ENCODE data around the gene TCF7L2.

TCF7L2 gene

GRCh38 chr10:113068178-113068890, 118.3 kb downstream of the TCF7L2 start:
- Mint-ChIP-seq H3K27ac (no peak overlapping the region), H3K36me3 (ENCODE audit: low read depth) (no peaks in the 10 kb centered on the region), H3K4me3 (no peak overlapping the region), H3K27me3 (no peaks in the 10 kb centered on the region), H3K4me1 (ENCODE audit: low read depth) (no peaks in the 10 kb centered on the region), H3K9me3 (no peaks in the 10 kb centered on the region)
- no peak for DNase-seq

GRCh38 chr10:113069595-113069994, 119.5 kb downstream of the TCF7L2 start:
- no peaks in the 10 kb centered on the region for H3K36me3 Mint-ChIP-seq (ENCODE audit: low read depth)
- no peaks in the 10 kb centered on the region for H3K27me3 Mint-ChIP-seq
- no peaks in the 10 kb centered on the region for H3K9me3 Mint-ChIP-seq
- DNase-seq = no peak
- H3K4me1 Mint-ChIP-seq (ENCODE audit: low read depth) = no peaks in the 10 kb centered on the region
- H3K4me3 Mint-ChIP-seq = no peak overlapping the region
- no peak overlapping the region for H3K27ac Mint-ChIP-seq

DNA sequence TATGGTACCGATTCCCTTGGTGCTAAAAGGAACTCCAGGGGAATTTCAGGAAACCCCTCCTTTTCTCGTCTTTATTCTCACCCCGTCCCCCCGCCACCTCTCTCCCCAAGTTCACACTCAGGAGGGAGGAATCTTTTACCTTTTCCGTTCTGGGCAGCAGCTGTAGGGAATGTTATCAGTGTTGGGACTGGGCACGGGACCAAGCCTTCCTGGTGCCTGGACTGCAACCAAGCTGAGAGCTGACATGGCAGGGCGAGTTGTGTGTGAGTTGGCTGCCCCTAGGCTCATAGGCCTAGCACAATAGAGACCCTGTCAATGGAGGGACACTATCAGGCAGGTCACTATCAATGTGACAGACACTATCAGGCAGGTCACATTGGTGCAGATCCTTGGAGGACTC, 121.4 kb downstream of the TCF7L2 start:
- no peaks in the 10 kb centered on the region for H3K4me1 Mint-ChIP-seq (ENCODE audit: low read depth)
- H3K4me3 Mint-ChIP-seq = no peak overlapping the region
- H3K9me3 Mint-ChIP-seq = no peaks in the 10 kb centered on the region
- H3K27me3 Mint-ChIP-seq = no peaks in the 10 kb centered on the region
- H3K27ac Mint-ChIP-seq = no peak overlapping the region
- no peaks in the 10 kb centered on the region for H3K36me3 Mint-ChIP-seq (ENCODE audit: low read depth)
- DNase-seq = no peak

DNA sequence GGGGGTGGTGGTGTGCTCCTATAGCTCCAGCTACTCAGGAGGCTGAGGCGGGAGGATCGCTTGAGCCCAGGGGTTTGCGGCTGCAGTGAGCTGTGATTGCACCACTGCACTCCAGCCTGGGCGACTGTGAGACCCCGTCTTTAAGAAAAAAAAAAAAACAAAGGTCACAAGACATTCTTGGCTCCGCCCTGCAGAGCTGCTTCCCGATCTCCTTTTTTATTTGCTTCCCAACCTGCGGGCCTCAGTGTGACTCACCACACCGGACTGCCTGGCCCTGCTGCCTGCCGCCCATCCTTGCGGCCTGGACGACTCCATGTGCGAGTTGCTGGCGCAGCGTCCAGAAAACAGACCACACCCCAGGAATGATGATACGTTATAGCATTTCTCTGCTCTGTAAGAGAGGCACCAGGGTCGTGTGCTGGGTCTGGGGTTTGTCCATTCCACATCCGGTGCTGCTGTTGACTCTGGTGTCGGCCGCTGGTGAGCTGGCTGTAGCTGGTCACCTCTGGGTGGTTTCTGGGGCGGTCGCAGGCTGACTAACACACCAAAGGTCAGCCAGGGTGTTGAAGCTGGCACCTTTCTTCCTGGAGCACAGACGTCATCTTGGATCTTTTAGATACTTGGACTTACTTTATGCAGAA, 123.6 kb downstream of the TCF7L2 start:
- Mint-ChIP-seq H3K27me3 (no peaks in the 10 kb centered on the region), H3K4me3 (no peak overlapping the region), H3K9me3 (no peaks in the 10 kb centered on the region), H3K27ac (no peak overlapping the region), H3K4me1 (ENCODE audit: low read depth) (no peaks in the 10 kb centered on the region), H3K36me3 (ENCODE audit: low read depth) (no peaks in the 10 kb centered on the region)
- no peak for DNase-seq

DNA sequence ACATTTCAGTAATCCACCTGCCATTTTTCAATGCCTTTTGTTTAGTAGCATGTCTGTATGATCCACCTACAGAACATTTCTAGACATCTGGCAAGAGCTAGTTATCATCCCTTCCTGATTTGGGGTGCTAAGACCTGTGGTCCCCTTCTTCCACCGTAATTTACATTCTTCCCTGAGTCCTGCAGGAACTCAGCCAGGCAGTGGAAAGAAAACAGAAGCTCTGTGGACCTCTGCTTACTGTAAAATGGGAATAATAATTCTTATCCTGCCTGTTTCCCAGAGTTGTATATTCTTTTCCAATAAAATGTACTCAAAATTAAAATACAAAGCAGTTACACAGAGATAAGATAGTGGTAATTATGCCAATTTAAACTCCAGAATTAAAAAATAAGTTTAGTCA, 126.9 kb downstream of the TCF7L2 start:
- no peaks in the 10 kb centered on the region for H3K4me1 Mint-ChIP-seq (ENCODE audit: low read depth)
- no peaks in the 10 kb centered on the region for H3K36me3 Mint-ChIP-seq (ENCODE audit: low read depth)
- no peaks in the 10 kb centered on the region for H3K9me3 Mint-ChIP-seq
- H3K27ac Mint-ChIP-seq = no peak overlapping the region
- no peak for DNase-seq
- H3K27me3 Mint-ChIP-seq = no peaks in the 10 kb centered on the region
- H3K4me3 Mint-ChIP-seq = no peak overlapping the region

DNA sequence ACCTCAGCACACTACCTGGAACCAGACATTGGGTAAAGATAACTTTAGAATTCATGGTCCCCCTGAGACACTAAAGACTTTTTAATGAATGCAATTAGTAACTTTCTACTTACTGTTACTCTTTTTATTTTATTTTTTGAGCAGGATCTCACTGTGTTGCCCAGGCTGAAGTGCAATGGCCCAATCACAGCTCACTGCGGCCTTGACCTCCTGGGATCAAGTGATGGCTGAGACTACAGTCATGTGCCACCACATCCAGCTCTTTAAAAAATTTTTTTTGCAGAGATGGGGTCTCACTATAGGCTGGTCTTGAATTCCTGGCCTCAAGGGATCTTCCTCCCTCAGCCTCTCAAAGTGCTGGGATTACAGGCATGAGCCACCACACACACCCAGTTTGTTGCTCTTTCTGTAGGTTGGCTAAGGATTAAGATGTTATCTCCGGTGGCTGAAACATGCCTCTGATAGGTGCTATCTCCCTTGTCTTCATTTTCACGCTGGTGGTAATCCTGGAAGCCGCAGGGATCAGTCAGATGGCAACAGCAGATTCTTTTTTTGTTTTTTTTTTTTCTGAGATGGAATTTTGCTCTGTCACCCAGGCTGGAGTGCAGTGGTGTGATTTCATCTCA, 128.3 kb downstream of the TCF7L2 start:
- Mint-ChIP-seq H3K4me1 (ENCODE audit: low read depth) (no peaks in the 10 kb centered on the region), H3K36me3 (ENCODE audit: low read depth) (no peaks in the 10 kb centered on the region), H3K27ac (no peak overlapping the region), H3K4me3 (no peak overlapping the region), H3K27me3 (no peaks in the 10 kb centered on the region), H3K9me3 (no peaks in the 10 kb centered on the region)
- DNase-seq = no peak

DNA sequence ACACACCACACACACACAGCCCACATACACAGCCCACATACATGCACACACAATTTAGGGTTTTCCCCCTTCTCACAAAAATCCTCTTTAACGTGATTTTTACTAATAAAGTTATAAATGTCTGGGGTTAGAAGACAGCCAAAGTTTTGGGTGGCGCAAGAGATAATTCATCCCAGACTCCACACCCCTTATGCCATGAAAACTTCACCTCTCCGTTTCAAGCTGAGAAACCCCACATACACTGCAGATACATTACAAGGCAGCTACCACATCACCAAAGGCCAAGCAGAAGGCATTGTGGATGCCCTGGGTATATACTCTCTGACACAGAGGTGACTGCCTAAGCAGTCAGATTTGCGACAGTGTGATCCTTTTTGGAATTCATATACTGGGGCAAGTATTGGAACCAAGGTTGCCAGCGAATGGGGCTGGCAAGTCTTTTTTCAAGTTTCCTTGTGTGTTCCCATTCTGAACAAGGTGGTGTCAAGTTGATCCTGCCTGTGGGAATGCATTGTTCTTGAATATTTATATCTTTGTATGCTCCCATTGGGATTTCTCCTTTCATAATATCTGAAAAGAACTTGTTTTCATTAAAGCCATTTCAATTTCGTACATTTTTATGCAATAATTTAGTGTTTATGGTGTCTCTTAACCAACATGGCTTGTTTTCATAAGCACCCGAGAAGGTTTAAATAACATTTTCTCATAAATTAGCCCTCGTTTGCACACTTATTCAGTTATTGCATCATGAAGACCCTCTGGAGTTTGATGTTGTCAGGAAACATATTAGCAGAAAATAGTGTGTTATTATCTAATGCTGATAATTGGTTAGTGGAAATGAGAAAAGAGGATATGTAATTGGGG, 130.2 kb downstream of the TCF7L2 start:
- Mint-ChIP-seq H3K27me3 (no peaks in the 10 kb centered on the region), H3K36me3 (ENCODE audit: low read depth) (no peaks in the 10 kb centered on the region), H3K4me1 (ENCODE audit: low read depth) (no peaks in the 10 kb centered on the region), H3K9me3 (no peaks in the 10 kb centered on the region), H3K4me3 (no peak overlapping the region), H3K27ac (no peak overlapping the region)
- DNase-seq = no peak

- Mint-ChIP-seq H3K27ac (no peak overlapping the region), H3K36me3 (ENCODE audit: low read depth) (no peaks in the 10 kb centered on the region), H3K9me3 (no peaks in the 10 kb centered on the region), H3K4me3 (no peak overlapping the region), H3K4me1 (ENCODE audit: low read depth) (no peaks in the 10 kb centered on the region), H3K27me3 (no peaks in the 10 kb centered on the region)
- no peak for DNase-seq
These were observed 130.8 kb downstream of the TCF7L2 start for GRCh38 chr10:113080925-113081229.

DNA sequence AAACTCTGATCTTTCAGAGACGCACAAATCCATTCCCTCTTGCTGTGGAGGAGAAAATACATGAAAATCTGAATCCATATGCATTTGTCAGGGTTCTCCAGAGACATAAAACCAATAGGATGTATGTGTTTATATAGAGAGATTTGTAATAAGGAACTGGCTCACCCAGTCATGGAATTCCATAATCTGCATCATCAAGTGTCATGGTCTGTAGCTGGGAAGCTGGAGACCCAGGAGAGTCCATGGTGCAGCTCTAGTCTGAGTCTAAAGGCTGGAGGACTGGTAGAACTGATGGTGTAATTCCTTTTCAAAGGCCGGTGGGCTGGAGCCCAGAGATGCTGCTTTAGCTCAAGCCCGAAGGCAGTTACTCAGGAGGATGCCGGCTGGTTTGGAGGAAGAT, 134.0 kb downstream of the TCF7L2 start:
- H3K27me3 Mint-ChIP-seq = no peaks in the 10 kb centered on the region
- no peaks in the 10 kb centered on the region for H3K9me3 Mint-ChIP-seq
- no peak for DNase-seq
- no peaks in the 10 kb centered on the region for H3K36me3 Mint-ChIP-seq (ENCODE audit: low read depth)
- no peak overlapping the region for H3K4me3 Mint-ChIP-seq
- no peaks in the 10 kb centered on the region for H3K4me1 Mint-ChIP-seq (ENCODE audit: low read depth)
- no peak overlapping the region for H3K27ac Mint-ChIP-seq

DNA sequence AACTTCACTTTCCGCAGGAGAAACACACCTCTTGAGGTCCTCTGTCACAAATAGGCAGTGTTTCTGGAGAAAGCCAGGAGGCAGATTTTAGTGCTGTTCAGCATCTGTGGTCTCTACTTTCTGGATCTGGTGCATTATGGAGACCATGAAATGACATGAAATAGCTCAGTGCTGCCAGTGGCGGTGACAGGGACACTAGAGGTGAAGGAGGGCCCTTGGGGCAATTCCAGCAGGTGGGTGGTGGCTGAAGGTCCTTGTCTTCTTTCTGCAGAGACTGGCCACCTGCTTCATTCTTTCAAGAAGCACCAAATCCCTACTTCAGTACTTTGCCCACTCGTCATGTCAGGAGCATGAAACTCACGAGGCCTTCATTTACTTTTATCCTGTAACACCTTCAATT, 135.7 kb downstream of the TCF7L2 start:
- Mint-ChIP-seq H3K9me3 (no peaks in the 10 kb centered on the region), H3K36me3 (ENCODE audit: low read depth) (no peaks in the 10 kb centered on the region), H3K27ac (no peak overlapping the region), H3K27me3 (no peaks in the 10 kb centered on the region), H3K4me3 (no peak overlapping the region), H3K4me1 (ENCODE audit: low read depth) (no peaks in the 10 kb centered on the region)
- DNase-seq = no peak

- no peak for DNase-seq
- Mint-ChIP-seq H3K4me3 (no peak overlapping the region), H3K27ac (no peak overlapping the region), H3K27me3 (no peaks in the 10 kb centered on the region), H3K4me1 (ENCODE audit: low read depth) (no peaks in the 10 kb centered on the region), H3K9me3 (no peaks in the 10 kb centered on the region), H3K36me3 (ENCODE audit: low read depth) (no peaks in the 10 kb centered on the region)
These were observed 136.2 kb downstream of the TCF7L2 start for GRCh38 chr10:113086282-113086681.

- Mint-ChIP-seq H3K27me3 (no peaks in the 10 kb centered on the region), H3K4me3 (no peak overlapping the region), H3K27ac (no peak overlapping the region)
These were observed 137.3 kb downstream of the TCF7L2 start for GRCh38 chr10:113087165-113088029.

GRCh38 chr10:113088194-113088593, 138.1 kb downstream of the TCF7L2 start:
- H3K9me3 Mint-ChIP-seq = no peaks in the 10 kb centered on the region
- no peak for DNase-seq
- no peak overlapping the region for H3K27ac Mint-ChIP-seq
- H3K4me1 Mint-ChIP-seq (ENCODE audit: low read depth) = peaks cover 2% of the 10 kb centered on the region
- no peaks in the 10 kb centered on the region for H3K36me3 Mint-ChIP-seq (ENCODE audit: low read depth)
- H3K4me3 Mint-ChIP-seq = no peak overlapping the region
- H3K27me3 Mint-ChIP-seq = no peaks in the 10 kb centered on the region

More at GRCh38 chr10:113087165-113088029, 137.3 kb downstream of the TCF7L2 start:
- Mint-ChIP-seq H3K4me1 (ENCODE audit: low read depth) (no peaks in the 10 kb centered on the region), H3K36me3 (ENCODE audit: low read depth) (no peaks in the 10 kb centered on the region), H3K9me3 (no peaks in the 10 kb centered on the region)
- DNase-seq = no peak

GRCh38 chr10:113089551-113089950, 139.5 kb downstream of the TCF7L2 start:
- H3K27ac Mint-ChIP-seq = no peak overlapping the region
- DNase-seq = no peak
- no peaks in the 10 kb centered on the region for H3K36me3 Mint-ChIP-seq (ENCODE audit: low read depth)
- peaks cover 3% of the 10 kb centered on the region for H3K9me3 Mint-ChIP-seq
- peaks cover 16% of the 10 kb centered on the region for H3K4me1 Mint-ChIP-seq (ENCODE audit: low read depth)
- H3K27me3 Mint-ChIP-seq = no peaks in the 10 kb centered on the region
- no peak overlapping the region for H3K4me3 Mint-ChIP-seq
